ENCODE results near the gene CLNK. TPM values are rescaled to one million over a fixed set of nuclear protein-coding genes. Genes with fewer than 3 reads are reported as not detected.
"Not testable (repeated sequence)": the region's sequence is repeated elsewhere in the genome, so short reads cannot be mapped to it uniquely, and the experiment has no call there.

CLNK gene
- total RNA-seq, 1 experiment from 2014 or later, result not detected

DNA sequence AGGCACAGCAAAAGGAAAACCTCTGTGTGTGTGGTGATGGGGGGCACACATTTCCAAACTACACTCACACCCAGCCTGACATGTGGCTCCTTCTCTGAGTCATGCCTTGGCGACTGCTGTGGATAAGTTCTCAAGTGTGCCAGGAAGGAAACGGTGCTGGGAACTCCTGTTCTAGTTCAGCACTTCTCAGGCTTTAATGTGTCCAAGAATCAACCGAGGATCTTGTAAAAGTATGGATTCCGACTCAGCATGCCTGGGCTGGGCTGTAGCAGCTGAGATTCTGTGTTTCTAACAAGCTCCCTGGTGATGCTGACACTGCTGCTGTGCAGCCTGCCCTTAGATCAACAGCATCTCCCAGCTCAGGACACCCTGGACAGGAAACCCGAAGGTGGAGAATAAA lies 20.2 kb downstream of the CLNK start:
- no peak for DNase-seq (ENCODE audit: low read depth)

GRCh38 chr4:10662937-10663336 lies 21.6 kb downstream of the CLNK start:
- no peak for DNase-seq (ENCODE audit: low read depth)

DNA sequence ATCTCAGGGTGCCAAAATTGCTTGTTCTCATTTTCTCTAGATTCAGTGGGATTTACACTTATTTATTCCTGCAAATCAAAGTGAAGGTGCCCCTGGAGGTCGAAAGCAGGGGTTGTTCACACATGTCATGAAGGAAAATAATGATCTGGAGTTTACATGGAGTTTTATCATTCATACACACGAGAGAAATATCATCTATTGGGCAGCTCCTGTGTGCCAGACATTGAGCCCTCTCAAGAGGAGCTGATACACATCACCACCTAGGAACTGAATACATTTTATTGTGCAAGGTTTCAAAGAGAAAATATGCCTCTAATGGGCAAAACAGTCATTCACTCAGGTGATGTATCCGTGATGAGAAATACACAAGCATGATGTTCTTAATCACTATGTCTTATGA lies 23.5 kb downstream of the CLNK start:
- DNase-seq (ENCODE audit: low read depth), result no peak

GRCh38 chr4:10659251-10659650 lies 25.3 kb downstream of the CLNK start:
- no peak for DNase-seq (ENCODE audit: low read depth)

GRCh38 chr4:10656988-10657387 lies 27.6 kb downstream of the CLNK start:
- no peak for DNase-seq (ENCODE audit: low read depth)

DNA sequence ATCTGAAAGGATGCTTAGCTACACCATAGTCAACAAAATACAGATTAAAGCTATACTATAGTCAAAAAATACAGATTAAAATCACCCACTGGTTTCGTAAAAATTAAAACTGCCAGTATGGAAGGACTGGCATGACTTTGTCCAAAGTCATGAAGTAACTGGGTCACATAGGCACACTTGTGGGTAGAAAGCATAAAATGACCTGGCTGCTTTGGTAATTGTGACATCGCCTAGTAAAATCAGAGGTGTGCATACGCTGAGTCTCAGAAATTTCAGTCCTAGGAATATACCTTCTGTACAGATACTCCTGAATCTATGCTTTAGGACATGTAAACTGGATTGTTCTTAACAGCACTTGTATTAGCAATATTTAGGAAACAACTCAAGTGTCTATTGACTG lies 28.1 kb downstream of the CLNK start:
- no peak for DNase-seq (ENCODE audit: low read depth)

- DNase-seq (ENCODE audit: low read depth), result peak; percentile 2
Measured at GRCh38 chr4:10655968-10656367, 28.6 kb downstream of the CLNK start.

GRCh38 chr4:10648479-10648878 lies 36.1 kb downstream of the CLNK start:
- DNase-seq (ENCODE audit: low read depth), result no peak

DNA sequence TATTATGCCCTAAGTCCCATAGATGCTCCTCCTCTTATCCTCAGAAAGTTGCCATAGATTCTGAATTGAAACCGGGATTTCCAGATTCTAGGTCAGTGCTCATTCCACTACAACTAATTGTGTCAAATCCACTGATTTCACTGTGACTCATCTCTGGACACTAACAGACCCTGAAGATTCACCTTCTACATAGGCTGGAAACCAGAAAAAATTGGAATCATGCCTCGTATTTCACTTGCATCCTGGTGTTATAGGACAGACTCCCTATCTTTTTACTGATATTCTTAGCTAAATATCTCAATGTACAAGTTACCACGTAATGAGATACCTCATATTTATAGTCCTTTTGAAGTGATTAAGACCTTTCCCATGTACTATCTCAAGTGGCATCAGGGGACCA lies 36.7 kb downstream of the CLNK start:
- no peak for DNase-seq (ENCODE audit: low read depth)

- DNase-seq (ENCODE audit: low read depth), result no peak
Measured at GRCh38 chr4:10643600-10644425, 40.8 kb downstream of the CLNK start.

DNA sequence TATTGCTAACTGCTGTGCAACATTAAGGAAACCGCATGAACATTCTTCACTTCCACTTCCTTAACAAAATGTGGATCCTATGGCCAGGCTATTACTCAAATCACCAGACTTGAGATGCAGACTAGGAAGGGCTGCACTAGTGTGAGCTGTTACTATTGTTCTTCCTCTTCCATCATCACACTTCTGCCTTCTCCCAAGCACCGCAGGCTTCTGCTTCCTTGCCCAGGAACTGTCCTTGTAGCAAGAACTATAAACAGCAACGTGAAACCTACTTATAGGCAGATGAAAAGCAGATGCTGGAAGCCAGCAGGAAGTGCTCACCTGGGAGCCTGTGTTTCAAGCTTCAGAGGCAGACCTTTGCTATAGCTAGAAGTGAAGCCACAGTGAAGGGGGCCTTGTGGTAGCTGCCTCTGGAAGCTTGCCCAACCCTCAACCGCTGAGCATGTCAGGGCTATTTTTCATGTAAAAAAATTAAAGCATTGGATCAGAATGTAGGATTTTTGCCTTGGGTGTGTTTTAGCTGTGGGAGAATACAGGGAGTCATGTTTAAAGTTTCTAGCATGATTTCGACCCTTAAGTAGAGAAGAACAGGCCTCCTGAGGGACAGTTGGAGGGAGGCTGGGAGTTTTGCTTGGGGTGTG lies 43.9 kb downstream of the CLNK start:
- no peak for DNase-seq (ENCODE audit: low read depth)

DNA sequence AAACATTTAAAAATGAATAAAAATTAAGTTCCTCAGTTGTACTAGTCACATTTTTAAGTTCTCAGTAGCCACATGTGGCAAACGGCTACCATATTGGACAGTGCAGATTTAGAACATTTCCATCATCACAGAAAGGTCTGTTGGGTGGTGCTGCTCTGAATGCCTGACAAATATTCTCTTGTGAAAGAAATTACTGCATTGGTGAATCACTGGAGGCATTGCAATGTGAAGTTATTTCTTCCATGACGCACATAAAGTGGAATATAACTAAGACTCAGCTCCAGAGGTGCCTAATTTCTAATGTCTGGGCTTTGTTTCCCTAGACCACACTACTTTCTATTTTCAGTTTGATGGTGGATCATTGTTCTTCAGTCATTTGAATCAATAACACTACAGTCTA lies 44.9 kb downstream of the CLNK start:
- no peak for DNase-seq (ENCODE audit: low read depth)

- no peak for DNase-seq (ENCODE audit: low read depth)
Measured at GRCh38 chr4:10639100-10639499, 45.5 kb downstream of the CLNK start.

DNA sequence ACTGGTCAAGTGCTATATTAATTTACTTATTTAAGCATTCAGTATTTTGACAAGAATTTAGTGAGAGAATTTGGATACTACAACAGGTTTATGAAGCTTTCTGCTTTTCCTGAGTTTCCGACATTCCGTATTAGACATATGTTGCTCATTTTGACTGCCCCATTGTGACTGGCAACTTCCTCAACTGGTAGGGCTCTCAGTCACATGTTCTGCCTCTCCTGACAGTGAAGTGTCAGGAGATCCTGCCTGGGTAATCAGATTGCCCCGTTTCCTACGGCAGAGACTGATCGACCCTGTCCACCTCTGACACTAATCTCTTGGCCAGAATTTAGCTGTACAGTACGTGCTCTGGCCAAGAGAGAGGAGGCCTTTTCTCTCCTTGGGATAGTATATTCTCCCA lies 49.5 kb downstream of the CLNK start:
- no peak for DNase-seq (ENCODE audit: low read depth)

- DNase-seq (ENCODE audit: low read depth), result no peak
Measured at GRCh38 chr4:10629394-10629793, 55.2 kb downstream of the CLNK start.

DNA sequence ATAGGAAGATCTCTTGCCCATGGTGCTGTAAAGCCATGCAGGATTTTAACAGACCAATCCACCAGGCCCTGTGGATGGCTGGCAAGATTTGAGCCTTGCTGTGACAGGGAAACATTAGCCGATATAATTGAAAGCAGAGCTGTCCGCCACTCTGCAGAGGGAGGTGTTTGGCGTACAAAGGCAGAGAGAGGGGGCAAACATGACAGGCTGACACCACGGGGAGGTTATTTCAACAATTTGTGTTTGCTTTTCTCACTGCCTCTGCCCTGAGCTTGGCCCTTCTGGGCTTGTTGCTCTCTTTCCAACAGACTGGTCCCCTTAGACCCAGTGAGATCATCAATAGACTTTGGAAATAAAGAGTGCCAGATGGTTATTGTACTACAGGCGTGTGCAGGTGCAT lies 59.4 kb downstream of the CLNK start:
- no peak for DNase-seq (ENCODE audit: low read depth)

GRCh38 chr4:10623862-10624261 lies 60.7 kb downstream of the CLNK start:
- no peak for DNase-seq (ENCODE audit: low read depth)

DNA sequence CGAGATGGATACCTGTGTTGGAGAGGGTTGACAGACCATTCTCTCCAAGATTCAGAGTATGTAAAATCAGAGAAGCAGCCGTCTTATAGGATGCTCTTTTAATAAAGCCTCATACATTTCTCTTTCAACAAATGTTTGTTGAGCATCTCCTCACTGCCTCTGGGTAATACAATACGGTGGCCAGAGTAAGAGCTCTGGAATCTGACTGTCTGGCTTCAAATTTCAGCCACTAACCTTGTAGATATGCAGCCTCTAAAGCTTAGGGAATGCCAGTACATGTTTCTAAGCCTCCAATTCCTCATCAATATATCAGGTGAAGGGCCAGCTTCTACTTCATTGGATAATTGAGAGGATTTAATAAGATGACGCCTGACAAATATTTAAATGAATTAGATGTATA lies 61.3 kb downstream of the CLNK start:
- no peak for DNase-seq (ENCODE audit: low read depth)

- DNase-seq (ENCODE audit: low read depth), result no peak
Measured at GRCh38 chr4:10622728-10623127, 61.8 kb downstream of the CLNK start.

GRCh38 chr4:10620935-10621488 lies 63.6 kb downstream of the CLNK start:
- DNase-seq (ENCODE audit: low read depth), result no peak

DNA sequence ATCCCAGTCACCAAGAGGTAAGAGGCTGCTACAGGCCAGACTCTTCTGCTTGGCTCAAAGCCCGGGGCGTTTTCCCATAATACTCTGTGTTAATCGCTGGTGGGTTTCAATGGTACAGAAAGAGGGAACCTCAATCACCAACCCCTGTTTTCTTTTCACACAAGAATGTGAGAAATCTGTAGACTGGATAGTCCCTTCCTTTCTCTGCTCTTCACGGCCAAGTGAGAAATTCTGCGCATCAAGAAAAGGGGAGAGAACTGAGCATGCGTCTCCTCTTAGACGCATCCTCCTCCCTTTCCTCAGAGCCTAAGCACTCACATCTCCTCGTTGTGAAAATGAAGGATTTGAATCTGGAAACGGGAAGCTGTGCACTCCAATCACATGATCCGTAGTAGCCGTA lies 64.7 kb downstream of the CLNK start:
- no peak for DNase-seq (ENCODE audit: low read depth)

DNA sequence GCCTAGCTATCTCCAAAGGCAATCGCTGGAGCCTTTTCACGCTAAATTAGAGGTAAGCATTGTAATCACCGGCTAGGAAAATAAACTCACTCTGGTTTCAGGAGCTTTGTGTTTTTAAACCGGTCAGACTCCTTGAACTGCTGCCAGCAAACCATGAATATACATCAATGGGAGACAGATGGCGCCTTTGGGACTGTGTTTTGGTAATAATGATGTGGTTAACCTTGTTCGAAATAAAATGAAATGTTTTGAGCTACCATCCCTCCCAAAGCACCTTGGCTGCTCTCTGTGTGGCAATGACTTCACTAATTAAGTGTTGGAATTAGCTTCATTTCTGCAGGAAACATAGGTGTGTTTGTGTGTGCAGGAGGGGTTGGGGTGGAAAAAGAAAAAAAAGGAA lies 65.3 kb downstream of the CLNK start:
- no peak for DNase-seq (ENCODE audit: low read depth)

DNA sequence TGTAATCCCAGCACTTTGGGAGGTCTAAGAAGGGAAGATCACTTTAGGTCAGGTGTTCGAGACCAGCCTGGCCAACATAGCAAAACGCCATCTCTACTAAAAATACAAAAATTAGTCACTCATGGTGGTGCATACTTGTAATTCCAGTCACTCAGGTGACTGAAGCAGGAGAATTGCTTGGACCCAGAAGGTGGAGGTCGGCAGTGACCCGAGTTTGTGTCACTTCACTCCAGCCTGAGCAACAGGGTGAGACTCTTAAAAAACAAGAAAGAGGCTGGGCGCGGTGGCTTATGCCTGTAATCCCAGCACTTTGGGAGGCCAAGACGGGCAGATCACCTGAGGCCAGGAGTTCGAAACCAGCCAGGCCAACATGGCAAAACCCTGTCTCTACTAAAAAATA lies 69.6 kb downstream of the CLNK start:
- DNase-seq (ENCODE audit: low read depth), result not testable (repeated sequence)

All from RPMI7951 (cell line).